Myocyte (in vitro differentiated cells): ENCODE measurements around the gene ACOX3. TPM values are rescaled to one million over a fixed set of nuclear protein-coding genes. Genes with fewer than 3 reads are reported as not detected.
"Not testable (repeated sequence)": the region's sequence is repeated elsewhere in the genome, so short reads cannot be mapped to it uniquely, and the experiment has no call there.

ENCODE experiments used
- DNase-seq: peaks from one replicate; pipeline ENCODE4 v3.0.0-alpha.2; 2012; ENCODE audit warnings: low read depth
- total RNA-seq: library from RNA; depleted of rRNA; stranded (reverse); fragments of >200 nt; gene quantifications from 2 replicates; pipeline ENCODE4 v1.2.3, GENCODE V29; 2014

Gene ACOX3
- total RNA-seq, 1 donor from 2014 or later: 24.7 TPM

DNA sequence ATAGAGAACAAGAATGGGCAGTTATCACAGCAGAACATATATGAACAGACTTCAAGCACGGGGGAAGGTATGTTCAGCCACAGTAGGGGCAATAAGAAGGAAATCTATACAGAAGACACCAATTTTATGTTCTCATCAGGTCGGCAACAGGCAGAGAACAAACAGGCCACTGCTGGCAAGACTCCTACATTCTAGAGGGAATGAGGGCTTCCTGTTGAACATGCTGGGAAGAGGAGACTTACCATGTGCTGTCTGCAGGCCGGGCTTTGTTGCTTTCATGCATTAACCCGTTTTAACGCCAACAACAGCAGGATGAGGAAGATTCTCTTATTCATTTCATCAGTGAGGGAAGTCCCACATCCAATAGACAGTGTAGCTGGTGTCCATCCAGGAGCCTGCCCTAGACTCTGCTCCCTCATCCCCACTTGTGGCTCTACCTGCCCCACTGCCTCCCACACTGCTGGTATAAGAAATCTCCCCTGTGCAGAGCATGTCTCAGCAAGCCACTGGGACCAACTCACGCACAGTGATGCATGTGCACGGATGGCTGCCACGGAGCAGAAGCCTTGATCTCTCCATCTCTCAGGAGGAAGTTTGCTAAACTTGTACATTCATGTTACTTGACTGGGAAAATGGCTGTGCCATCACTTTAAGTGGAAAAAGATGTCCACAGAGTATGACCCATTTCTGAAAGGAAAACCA, 84.5 kb downstream of the ACOX3 start:
- DNase-seq: peak; percentile 36

- DNase-seq: peak; percentile 40
These were observed 85.2 kb downstream of the ACOX3 start for GRCh38 chr4:8355306-8355705.

DNA sequence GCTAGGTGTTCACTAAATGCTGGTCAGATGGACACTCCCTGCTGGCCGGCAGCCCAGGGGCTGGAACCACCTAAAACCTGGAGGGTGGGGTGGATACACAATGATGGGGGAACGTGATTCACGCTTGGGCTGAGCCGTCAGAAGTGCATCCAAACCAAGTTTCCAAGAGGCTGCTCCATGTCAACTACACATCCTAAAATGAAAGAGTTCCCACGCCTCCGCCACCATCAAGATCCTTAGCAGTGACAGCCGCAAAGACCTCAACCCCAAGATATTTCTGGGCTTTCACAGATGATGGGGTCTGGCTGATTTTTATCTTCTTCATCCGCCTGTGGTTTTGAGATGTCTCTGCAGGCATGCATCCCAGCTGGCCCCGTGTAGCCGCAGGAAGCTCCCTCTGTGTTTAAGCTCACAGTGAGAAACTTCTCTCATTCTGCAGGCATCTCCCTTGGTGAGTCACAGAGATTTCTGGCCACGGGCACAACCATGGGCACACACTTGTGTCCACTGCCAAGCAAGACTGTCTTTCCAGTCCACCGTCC, 86.5 kb downstream of the ACOX3 start:
- peak; percentile 98 for DNase-seq

GRCh38 chr4:8353158-8353669, 87.3 kb downstream of the ACOX3 start:
- no peak for DNase-seq

DNA sequence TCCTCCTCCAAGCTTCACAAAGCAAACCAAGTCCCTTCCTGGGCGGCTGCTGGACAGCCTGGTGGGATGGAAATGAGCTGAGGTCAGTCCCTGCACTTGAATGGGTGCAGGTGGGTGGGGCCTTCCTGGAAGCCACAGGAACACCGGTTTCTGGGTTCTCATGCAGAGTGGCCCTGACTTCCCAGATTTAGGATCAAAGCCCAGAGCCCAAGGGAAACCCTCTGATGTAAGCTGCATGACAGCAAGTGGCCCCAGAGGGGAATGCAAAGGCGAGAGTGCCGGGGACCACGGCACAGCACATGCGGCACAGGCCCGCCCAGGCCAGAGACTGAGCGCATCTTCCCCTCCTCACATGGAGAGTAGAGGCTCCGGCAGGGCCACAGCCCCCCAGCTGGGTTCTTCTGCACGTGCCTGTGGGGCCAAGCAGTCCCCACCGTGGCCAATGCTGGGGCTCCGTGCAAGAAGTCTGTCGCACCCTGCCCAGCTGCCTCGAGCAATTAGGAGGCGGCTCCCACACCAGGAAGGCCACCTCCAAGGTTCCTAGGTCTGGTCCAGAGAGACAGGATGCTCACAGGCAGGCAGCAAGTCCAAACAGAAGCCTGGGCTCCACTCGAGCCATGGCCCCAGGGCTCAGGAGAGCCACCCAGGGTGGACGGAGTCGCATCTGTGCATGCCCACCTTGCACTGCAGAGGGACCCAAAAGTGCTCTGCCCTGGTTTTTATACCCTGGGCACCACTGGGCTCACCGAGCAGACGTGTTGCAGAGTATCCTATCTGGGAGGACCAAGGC, 88.0 kb downstream of the ACOX3 start:
- no peak for DNase-seq

GRCh38 chr4:8351931-8352367, 88.6 kb downstream of the ACOX3 start:
- peak; percentile 75 for DNase-seq

DNA sequence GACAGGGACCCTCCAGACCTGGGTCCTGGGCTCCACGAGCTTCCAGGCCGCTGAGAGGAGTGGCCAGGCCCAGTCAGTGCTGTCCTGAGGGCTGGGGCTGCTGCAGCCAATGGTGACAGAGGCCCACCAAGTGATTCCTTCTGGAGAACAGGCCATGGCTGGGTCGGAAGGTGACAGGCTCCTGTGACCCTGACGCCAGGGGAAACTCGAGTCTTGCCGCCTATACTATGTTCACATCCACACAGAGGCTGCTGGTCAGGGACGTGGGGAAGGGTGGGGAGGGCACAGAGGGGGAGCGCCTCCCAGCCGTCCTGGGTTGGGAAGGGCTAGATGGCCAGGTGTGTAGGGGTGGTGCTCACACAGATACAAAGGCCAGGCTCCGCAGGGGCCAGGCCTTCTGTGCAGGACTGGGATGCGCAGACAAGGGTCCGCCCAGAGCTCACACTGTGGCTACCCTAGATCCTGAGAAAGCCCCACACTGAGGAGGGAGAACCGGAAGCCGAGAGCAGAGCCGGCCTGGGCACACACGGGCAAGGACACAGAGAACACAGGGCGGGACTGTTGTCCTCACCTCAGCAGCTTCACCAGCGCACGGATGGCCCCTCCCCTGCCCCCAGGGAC, 89.6 kb downstream of the ACOX3 start:
- DNase-seq: no peak

GRCh38 chr4:8350352-8350751, 90.2 kb downstream of the ACOX3 start:
- no peak for DNase-seq

DNA sequence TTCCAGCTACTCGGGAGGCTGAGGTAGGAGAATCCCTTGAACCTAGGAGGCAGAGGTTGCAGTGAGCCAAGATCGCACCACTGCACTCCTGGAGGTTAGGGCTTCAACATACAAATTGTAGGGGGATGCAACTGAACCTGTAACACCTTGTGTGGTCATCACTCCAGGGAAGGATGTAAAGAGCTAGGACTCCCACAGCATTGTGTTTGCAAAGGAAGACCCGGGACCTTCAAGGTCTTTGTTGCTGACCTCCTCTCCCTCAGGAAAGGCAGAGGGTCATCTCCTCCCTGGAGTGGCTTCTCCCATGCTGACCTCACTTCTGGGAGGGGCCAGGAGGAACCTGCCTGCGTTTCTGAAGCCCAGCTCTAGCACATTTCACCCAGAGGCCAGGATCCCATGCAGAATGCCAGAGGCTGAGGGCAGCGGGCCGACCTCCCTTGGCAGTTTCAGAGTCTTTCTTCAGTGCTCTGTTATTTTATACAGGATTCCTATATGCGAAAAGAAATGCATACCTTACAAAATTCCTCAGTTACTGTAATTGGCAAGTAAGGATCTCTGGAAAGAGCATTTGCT, 90.8 kb downstream of the ACOX3 start:
- DNase-seq: no peak

DNA sequence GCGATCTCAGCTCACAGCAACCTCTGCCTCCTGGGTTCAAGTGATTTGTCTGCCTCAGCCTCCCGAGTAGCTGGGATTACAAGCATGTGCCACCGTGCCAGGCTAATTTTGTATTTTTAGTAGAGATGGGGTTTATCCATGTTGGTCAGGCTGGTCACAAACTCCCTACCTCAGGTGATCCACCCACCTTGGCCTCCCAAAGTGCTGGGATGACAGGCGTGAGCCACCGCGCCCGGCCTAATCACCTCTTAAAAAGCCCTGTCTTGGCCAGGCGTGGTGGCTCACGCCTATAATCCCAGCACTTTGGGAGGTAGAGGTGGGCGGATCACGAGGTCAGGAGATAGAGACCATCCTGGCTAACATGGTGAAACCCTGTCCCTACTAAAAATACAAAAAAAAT, 91.3 kb downstream of the ACOX3 start:
- DNase-seq: not testable (repeated sequence)

DNA sequence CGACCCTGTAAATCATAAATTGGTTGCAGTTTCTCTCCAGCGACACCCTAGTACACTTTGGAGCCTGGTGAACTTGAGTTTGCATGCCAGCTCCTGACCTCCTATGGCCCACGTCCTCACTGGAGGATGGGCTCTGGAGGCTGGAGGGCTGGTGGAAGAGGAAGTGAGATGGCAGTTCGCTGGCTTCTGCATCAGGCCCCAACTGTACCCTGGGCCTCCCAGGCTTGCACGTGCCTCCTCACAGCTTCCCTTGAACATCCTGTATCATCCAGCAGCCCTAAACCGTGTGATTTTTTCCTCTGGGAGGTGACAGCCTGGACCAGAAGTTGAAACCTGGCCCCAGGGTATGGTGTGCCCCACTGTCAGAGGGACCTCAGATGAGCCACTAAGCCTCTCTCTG, 92.5 kb downstream of the ACOX3 start:
- DNase-seq: no peak

GRCh38 chr4:8347660-8348059, 92.9 kb downstream of the ACOX3 start:
- DNase-seq: no peak

GRCh38 chr4:8346838-8347605, 93.5 kb downstream of the ACOX3 start:
- no peak for DNase-seq

DNA sequence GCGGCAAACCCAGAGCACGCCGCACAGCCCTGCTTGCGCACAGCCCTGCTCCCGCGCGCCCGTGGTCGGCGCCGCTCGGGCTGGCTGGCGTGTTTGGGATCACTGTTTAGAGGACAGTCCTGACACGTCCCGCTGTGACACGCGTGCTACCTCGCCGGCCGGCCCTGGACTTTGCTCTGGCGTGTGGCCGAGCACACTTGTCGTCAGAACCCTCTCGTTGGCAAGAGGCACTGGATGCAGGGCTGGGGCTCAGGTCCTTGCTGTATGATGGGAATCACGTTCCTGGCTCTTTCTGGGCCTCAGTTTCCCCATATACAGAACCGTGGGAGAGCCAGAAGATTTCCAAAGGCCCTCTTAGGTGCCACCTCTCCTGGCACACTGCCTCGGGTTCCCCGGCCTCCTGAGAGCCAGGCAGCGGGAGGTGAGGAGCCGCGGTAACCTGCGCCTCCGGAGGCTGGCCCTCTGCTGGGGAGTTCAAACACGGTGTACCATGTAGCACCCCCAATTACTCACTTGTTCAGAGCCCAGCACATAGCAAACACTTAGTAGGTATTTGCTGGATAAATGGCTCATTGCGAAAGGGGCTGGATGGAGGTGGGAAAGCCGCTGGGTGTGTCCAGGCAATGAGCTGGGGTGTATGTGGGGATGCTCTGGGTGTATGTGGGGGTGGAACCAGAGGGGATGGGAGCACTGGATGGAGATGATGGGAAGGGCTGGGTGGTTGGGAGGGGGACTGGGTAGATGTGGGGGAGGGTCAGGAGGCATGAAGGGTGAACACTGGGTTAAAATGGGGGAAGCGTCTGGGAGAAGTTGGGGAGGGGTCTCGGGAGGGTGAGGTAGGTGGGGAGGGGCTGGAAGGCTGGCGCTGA, 94.3 kb downstream of the ACOX3 start:
- no peak for DNase-seq

DNA sequence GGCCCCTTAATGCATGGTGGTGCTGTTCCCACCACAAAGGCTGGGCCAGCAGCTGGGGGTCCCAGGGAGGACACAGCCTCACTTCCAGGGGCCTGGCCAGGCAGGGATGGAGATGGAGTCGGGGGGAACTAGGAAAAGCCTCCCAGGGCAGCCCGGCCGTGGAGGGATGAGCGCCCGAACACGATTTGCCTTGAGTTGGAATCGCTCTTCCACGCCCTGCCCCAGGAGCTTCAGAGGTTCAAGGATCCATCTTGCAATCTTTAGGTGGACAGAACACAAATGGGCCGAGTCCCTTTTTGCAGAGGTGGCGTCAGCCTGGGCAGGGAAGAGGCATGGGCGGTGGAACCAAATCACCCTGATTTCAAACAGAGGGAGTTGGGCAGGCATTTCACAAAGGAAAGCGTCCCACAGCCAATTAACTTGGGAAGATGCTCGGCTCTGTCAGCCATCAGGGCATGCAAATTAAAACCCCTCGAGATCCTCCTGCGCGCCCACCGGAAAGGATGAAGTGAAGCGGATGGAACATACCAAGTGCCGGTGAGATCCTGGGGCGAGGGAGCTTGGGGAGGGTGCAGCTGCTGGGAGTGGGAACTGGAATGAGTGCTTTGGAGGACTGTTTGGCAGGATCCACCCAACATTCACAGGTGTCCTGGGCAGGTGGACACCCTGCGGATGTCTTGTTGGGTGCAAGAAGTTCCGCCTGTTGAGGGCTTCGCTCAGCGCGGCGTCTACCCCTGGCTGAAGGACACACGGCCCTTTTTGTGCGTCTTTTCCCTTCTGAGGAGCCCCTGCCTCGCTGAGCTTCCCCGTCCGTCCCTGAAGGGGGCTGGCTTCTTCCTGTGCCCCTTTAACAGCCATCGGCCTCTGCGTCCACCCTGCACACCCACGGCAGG, 95.2 kb downstream of the ACOX3 start:
- no peak for DNase-seq

DNA sequence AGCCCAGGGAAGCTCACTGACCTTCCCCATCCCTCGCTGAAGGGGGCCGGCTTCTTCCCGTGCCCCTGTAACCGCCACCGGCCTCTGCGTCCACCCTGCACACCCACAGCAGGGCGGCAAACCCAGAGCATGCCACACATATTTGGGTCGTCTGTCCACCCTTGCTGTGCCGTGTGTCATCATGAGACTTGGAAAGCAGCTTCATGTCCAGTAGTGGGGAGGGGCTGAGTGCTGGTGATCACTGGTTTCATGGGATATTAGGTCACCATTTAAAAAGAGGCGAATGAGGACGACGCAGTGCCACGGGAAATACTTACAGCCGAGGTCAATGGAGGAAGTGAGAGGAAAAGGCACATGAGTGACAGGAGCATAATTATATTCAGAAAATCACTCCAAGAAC, 96.1 kb downstream of the ACOX3 start:
- peak; percentile 88 for DNase-seq

GRCh38 chr4:8343967-8344331, 96.6 kb downstream of the ACOX3 start:
- DNase-seq: no peak

DNA sequence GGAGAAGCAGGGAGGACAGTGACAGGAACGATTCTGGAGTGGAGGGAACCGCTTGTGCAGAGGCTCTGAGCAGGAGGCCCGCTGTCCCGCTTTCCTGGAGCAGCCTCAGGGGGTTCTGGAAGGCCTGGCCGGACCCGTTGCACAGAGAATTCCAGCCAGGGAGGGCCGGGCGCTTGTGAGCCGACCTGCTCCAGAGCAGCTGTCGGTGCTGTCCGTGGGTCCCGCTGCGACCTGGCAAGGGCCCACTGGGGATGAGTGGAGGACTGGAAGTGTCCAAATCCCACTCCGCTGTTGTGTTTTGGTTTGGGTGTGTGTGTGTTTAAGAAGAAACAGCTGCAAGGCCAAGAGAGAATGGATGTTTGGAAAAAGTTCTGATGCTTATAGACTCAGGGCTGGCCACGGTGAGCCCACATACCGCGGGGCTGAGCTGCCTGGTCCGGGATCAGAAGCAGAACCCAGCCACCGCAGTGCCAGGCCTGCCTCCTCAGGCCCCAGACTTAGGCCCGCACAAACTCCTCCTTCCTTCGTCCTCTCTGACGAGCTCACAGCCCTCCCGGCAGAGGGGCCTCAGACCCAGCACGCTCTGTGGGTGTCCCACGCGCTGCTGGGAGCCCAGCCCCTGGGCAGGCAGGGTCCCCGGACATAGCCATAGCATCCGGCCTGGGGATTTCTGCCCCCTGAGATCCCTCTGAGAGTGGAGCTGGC, 97.1 kb downstream of the ACOX3 start:
- peak; percentile 54 for DNase-seq
